DMS 273 treated with DMSO at 0.1 percent for 48 hours (cell line): Measurements from ENCODE around the gene PAX3.

Source experiments
- DNase-seq: peaks from one replicate; lab custom pipeline; 2025; lab: John Stamatoyannopoulos, UW

PAX3 gene

DNA sequence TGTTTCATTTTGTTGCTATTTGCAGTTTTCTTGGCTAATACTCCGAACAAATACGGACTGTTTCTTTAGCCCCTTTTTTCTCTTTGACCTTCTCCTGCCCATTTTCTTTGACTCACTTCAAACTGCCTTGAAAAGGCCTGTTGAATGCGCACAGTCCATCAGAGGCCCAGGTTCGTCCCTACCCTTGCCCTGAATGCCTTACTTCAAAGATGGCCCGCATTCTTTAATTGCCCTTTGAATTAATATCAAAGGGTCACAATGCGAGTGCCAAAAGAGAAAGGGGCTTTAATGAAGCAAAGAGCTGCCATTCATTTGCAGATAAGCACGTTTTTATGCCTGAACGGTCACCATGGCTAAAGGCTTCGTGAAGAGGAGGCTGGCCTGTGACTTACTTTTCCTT, 29.7 kb downstream of the PAX3 start:
- DNase-seq: no peak

GRCh38 chr2:222268311-222268990, 30.3 kb downstream of the PAX3 start:
- no peak for DNase-seq

- no peak for DNase-seq
Measured at GRCh38 chr2:222264791-222265320, 33.9 kb downstream of the PAX3 start.

GRCh38 chr2:222261504-222261903, 37.3 kb downstream of the PAX3 start:
- no peak for DNase-seq

DNA sequence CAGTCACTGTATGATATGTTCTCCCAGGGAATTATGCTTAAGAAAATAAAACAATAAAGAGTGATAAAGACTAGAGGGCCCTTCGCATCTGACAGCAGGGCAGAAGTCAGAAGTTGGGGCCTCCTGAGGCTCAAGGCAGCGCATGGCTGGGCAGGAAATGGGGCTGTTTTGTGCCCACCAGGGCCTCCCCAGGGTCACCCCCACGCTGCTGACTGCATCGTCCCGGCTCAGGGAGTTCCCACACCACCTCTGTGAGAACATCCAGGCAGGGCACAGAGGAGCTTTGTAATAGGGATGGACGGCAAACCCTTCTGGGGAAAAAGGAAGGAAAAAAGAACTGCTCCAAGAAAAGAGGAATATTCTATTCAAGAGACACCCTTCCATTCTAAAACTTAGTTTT, 41.2 kb downstream of the PAX3 start:
- no peak for DNase-seq

DNA sequence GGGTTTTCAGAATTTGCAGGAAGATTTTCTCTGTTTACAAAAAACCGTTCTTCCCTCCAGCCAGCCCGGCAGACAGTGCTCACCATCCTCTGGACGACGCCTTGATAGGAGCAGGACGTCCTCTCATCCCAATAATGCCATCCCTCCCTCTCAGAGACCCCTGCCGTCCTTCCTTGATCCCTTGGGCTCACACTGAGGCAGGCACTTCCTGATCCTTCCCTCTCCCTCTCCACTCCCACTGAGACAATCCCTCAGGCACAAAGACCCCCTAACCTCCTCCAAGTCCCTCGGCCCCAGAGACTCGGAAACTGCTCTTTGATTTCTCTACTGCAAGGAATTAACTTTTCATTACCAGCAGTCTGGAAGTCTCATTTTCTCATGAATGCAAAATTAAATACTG, 42.5 kb downstream of the PAX3 start:
- no peak for DNase-seq

- no peak for DNase-seq
Measured at GRCh38 chr2:222255090-222255489, 43.7 kb downstream of the PAX3 start.

DNA sequence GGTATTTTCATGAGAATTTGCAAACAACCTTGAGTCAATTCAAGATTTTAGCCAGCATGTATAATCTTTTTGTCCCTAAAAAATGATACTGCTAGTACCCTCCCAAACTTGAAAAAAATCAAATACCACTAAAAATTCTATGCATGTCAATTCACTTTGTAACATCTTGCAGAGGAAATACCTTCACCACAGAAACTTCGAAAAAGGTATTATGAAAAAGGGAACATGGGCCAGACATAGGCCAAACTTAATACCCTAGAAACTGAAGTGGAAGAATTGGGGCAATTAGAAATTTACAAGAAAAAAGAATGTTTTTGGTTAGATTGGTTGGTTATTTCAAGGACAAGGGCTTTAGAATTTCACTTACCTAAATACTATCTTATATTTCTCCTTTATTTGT, 48.5 kb downstream of the PAX3 start:
- DNase-seq: no peak

GRCh38 chr2:222249444-222249843, 49.4 kb downstream of the PAX3 start:
- no peak for DNase-seq

GRCh38 chr2:222248818-222249217, 50.0 kb downstream of the PAX3 start:
- DNase-seq: no peak

- no peak for DNase-seq
Measured at GRCh38 chr2:222248256-222248655, 50.5 kb downstream of the PAX3 start.

DNA sequence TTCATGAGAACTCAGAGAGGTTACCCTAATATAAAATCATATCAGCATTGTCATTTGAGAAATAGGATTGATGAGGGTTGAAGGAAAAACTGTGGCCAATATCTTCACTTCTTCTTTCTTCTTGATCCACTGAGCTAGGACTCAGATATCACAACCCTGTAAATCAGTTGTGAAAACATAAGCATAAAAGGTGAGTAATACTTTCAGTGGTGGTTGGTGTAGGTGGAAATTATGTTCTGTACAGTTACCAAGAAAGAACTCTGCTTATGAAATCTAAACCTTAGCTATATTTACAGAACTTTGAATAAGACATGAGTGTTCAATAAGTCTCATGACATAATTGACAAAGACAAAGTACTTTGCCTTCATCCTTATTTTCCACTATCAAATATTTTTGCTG, 56.3 kb downstream of the PAX3 start:
- DNase-seq: no peak

- peak; percentile 57 for DNase-seq
Measured at GRCh38 chr2:222241128-222241870, 57.5 kb downstream of the PAX3 start.

GRCh38 chr2:222240676-222241049, 58.1 kb downstream of the PAX3 start:
- DNase-seq: no peak

DNA sequence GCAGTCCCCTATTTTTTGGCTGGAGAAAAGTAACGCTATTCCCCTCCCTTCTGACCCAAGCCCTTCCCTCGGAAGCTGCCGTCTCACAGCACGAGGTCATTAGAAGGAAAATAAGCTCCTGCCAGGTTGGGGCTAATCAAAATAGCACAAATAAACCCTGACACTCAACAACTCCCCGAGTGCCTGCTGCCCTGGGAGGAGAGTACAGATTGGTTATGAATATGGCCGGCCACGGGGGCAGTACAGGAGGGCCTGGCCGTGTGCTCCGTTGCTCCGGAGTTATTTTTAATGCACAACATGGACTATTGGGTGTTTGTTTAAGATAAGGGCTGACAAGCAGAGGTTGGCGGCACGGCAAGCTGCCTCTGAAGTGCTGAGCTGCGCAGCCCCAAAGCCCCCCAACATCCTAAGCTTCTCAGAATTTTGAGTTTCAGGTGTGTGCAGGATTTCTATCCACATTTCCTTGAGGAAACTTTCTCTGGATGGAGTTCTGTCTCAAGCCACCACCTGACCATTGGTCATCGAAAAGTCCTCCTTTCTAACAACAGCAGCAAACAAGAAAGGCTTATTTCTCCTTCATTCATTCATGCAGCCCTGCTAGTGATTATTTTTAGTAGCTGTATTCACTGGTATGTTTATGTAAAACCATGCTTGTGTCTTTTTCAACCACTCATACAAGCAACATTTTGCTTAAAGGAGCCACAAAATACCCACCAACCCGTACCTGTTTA, 58.7 kb downstream of the PAX3 start:
- no peak for DNase-seq

DNA sequence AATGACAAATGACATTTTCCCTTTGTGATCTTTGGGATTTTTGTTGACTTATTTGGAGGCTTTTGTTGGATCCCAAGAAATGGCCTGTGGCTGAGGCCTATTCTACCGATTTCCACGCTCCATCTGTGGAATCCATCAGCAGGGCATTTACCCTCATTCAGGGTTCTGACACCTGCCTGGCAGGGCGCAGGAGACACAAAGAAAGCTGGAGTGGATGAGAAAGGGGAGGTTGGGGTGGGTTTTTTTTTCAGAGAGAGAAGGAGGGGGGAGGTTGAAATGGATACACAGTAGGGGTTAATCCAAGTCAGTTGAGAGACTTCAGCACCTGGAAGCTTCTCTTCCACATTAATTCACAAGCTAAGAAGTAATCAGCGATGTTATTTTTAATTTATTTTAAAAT, 59.7 kb downstream of the PAX3 start:
- no peak for DNase-seq

- DNase-seq: no peak
Measured at GRCh38 chr2:222238072-222238471, 60.7 kb downstream of the PAX3 start.

DNA sequence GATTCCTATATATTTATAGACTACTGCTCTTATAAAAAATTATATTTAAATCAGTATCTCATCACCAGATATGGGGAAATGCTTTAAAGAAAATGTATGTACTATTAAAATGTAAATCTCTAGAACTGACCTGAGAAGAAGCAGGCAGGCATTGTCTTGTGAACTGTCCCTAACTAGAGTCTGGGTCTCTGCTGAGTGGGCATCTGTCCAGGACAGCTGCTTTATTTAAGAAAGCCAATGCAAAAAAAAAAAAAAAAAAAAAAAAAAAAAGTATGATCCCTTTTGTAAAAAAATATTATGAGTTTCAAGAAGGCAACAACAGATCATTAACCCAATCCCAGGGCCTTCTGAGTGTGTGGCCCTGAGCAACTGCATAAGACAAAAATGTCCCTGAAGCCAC, 66.0 kb downstream of the PAX3 start:
- no peak for DNase-seq

- DNase-seq: no peak
Measured at GRCh38 chr2:222232372-222232771, 66.4 kb downstream of the PAX3 start.

DNA sequence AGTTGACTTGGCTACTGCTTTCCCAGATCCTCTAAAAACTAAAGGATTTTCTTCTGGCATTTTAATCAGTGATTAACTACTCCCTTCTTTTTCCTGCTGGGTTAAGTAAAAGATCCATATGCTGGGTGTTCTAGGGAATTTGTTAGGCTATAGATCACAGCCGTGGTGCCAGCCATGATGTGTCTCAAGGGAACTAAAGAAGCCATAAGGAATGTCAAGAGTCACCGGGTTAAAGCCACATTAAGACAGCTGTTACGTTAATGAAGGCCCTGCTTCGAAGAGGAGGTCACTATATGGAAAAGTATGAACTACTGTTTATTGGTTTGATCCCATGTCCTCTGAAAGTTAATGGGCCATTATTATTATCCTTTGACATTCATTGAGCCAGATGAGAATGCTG, 70.7 kb downstream of the PAX3 start:
- no peak for DNase-seq

GRCh38 chr2:222218786-222219185, 80.0 kb downstream of the PAX3 start:
- DNase-seq: no peak

DNA sequence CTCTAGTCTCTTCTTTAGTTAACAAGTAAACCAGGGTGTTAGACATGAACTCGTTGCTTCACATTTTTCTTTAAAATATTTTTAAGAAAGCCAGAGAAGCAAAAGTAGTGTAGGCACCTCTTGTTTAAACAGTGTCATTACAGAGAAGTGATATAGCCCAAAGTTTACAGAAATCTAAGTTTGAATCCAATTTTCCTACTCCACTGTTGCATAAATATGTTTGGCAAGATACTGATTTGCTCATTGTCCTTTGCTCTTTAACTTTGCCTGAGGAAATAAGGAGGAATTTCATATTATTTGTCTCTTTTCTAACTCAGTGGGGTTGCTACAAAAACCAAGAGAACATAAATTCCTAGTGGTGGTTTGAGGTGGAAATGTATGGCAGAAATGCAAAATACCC, 81.1 kb downstream of the PAX3 start:
- no peak for DNase-seq

DNA sequence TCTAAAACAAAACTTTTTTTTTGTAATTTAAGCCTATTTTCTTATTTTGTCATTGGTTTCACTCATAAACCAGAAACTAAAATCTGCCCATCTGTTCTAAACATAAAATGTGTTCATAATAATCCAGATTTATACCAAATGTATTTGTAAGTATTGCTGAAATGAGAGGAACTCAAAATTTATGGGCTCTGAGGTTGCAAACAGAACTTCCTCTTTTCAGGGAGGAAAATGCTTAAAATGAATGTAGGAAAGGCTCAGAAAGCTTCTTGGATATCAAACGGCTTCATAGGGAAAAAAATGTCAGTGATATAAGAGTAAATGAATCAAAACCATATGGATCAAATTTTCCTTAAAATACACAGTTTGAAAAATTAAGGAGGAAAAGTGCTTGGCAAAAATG, 83.9 kb downstream of the PAX3 start:
- DNase-seq: no peak
